Mesodermal cell (in vitro differentiated cells): ENCODE measurements around the gene MAGI1.

Source experiments
- H3K27ac ChIP-seq: 2 replicates; pipeline ENCODE4 v1.7.0; 2013; ENCODE audit warnings: mild to moderate bottlenecking, low read depth, low read length, moderate library complexity; ENCODE audit not compliant: severe bottlenecking
- H3K36me3 ChIP-seq: 2 replicates; pipeline ENCODE4 v1.7.1; 2013; ENCODE audit warnings: mild to moderate bottlenecking, low read length, moderate library complexity; ENCODE audit not compliant: control insufficient read depth, insufficient read depth
- H3K4me1 ChIP-seq: one replicate; pipeline ENCODE4 v1.7.1; 2013; ENCODE audit warnings: mild to moderate bottlenecking, low read length; ENCODE audit not compliant: insufficient read depth, control insufficient read depth, poor library complexity, severe bottlenecking
- H3K4me3 ChIP-seq: 2 replicates; pipeline ENCODE4 v1.7.0; 2013; ENCODE audit warnings: low read length, control low read depth, mild to moderate bottlenecking; ENCODE audit not compliant: insufficient read depth, poor library complexity, severe bottlenecking; ENCODE audit errors: extremely low read depth
- H3K9me3 ChIP-seq: 2 replicates; pipeline ENCODE4 v1.7.1; 2013; ENCODE audit warnings: mild to moderate bottlenecking, low read length, moderate library complexity; ENCODE audit not compliant: control insufficient read depth
- WGBS, 2 experiments: methylation state at CpG; one replicate each; pipeline ENCODE4 v1.1.5; 2013; ENCODE audit warnings: missing lambda C conversion rate in 2 of 2; ENCODE audit not compliant: insufficient coverage in 2 of 2; 5-methylcytosine and 5-hydroxymethylcytosine counted together

MAGI1 gene

DNA sequence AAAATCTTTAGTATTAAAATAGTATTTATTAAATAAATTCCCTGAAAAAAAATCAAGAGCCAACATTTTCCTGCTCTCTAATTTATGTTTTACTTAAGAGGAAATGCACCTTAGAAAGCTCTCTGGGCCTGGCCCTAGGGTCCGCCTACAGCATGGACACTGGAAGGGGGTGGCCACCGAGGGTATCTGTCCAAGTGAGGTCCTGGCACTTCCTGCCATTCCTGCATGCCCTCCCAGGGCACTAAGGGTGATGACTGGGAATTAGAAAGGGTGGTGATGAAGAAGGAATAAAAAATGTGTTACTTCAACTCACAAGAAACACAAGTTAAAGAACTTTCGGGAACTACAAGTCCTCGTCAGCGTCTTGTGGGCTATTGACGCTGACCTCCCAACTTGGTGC lies 92.8 kb downstream of the MAGI1 start:
- H3K4me3 ChIP-seq = no peak overlapping the region
- H3K9me3 ChIP-seq = no peaks in the 10 kb centered on the region
- H3K27ac ChIP-seq = no peak overlapping the region
- H3K36me3 ChIP-seq = no peaks in the 10 kb centered on the region
- WGBS, 2 experiments = 84 to 90% methylated on average over 5 to 6 of the region's 6 CpGs
- H3K4me1 ChIP-seq = peaks cover 28% of the 10 kb centered on the region

DNA sequence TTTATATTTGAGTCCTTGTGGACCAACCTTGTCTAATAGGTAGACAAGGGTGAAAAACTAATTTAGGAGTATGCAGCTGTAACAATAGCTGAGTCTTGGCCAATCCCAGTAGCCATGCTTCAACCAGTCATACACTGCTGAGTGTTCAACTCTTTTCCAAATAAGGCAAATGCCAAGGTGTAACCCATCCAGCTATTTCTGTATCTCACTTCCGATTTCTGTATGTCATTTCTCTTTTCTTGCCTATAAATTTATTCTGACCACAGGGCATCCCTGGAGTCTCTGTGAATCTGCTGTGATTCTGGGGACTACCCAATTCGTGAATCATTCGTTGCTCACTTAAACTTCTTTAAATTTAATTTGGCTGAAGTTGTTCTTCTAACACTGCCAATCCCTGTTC lies 93.2 kb downstream of the MAGI1 start:
- WGBS, 2 experiments = 88 to 100% methylated on average over 1 of the region's 3 CpGs
- Histone ChIP-seq H3K9me3 (no peaks in the 10 kb centered on the region), H3K4me1 (peaks cover 27% of the 10 kb centered on the region), H3K27ac (no peak overlapping the region), H3K36me3 (no peaks in the 10 kb centered on the region), H3K4me3 (no peak overlapping the region)

DNA sequence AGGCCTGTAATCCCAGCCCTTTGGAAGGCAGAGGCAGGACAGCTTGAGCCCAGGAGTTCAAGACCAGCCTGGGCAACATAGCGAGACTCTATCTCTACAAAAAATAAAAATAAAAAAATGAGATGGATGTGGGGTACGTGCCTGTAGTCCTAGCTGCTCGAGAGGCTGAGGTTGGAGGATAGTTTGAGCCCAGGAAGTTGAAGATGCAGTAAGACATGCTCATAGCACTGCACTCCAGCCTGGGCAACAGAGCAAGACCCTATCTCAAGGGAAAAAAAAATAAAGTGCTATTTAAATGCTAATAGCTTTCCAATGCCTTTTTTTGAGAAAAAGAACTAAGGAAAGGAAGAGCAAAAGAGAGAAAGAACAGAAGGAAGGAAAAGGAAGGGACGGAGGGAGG lies 94.5 kb downstream of the MAGI1 start:
- no peak overlapping the region for H3K4me3 ChIP-seq
- WGBS, 2 experiments = 100% methylated on average over 2 to 3 of the region's 4 CpGs
- no peaks in the 10 kb centered on the region for H3K36me3 ChIP-seq

DNA sequence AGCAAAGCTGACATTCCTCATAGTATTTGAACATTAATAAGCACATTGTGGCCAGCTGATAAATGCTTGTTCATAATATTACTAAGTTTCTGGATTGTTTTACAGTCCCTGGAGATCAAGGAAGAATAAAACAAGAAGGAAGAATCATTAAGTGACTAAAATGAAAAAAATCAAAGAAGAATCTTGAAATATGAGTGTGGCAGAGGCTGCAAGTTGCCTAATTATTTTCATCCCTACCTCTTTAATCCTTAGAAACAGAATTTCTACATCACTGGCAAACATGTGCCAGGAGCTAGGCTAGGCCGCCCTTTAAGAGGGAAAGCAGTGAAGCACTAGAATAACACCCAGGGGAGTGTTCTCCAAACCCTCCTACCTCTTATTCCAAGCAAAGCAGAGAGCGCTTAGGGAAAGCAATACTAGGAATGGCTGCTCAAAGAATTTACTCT lies 98.9 kb downstream of the MAGI1 start:
- Histone ChIP-seq H3K36me3 (peaks cover 2% of the 10 kb centered on the region), H3K4me1 (peaks cover 11% of the 10 kb centered on the region), H3K27ac (no peak overlapping the region), H3K4me3 (no peak overlapping the region), H3K9me3 (no peaks in the 10 kb centered on the region)
- WGBS, 2 experiments = 100% methylated on average over 2 of the region's 2 CpGs; no CpG with 5 or more reads in 1 of the 2 experiments

More for the DNA sequence above, 94.5 kb downstream of the MAGI1 start:
- H3K4me1 ChIP-seq = peaks cover 14% of the 10 kb centered on the region
- no peaks in the 10 kb centered on the region for H3K9me3 ChIP-seq
- no peak overlapping the region for H3K27ac ChIP-seq

DNA sequence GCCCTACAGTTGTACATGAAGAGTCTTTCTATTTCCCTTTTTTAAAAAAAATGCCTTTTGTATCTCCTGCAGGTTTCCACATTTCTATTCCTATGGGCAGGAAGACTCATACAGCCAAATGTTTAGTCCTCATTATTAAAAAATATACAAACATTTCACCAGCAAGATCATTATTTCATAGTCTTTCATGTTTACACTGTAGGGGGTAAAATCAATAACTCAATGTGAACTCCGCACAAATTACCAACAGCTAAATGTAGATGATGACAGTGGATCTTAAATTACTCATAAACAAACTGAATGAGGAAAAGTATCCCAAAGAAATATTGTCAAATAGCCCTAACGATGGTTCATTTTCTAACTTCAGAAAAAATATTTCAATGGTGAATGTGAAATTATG lies 99.5 kb downstream of the MAGI1 start:
- H3K36me3 ChIP-seq = peaks cover 5% of the 10 kb centered on the region
- no CpG with 5 or more reads among the region's 2 CpGs for WGBS, 2 experiments
- H3K4me1 ChIP-seq = peaks cover 11% of the 10 kb centered on the region
- no peak overlapping the region for H3K4me3 ChIP-seq
- H3K9me3 ChIP-seq = no peaks in the 10 kb centered on the region
- H3K27ac ChIP-seq = no peak overlapping the region

DNA sequence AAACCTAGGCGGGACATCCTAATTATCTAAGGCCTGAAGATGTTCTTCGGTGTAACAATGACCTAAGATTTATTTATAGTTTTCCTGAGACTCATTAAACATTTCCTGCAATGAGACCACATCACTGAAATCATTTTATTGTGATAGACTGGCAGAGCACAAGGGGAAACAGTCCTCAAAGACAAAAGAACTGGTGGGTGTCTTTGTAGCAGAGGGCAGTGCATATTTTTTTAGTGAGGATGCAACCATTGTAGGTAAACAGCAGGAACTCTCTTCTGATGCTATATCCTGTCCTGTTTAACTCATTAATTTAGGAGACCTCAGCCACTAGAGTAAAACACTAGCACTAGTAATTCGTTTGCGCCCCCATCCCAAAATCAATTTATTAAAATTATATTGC lies 100.0 kb downstream of the MAGI1 start:
- H3K4me3 ChIP-seq = no peak overlapping the region
- 100% methylated on average over 1 of the region's 4 CpGs; no CpG with 5 or more reads in 1 of the 2 experiments for WGBS, 2 experiments
- peaks cover 11% of the 10 kb centered on the region for H3K4me1 ChIP-seq
- no peak overlapping the region for H3K27ac ChIP-seq
- no peaks in the 10 kb centered on the region for H3K9me3 ChIP-seq
- H3K36me3 ChIP-seq = peaks cover 5% of the 10 kb centered on the region

DNA sequence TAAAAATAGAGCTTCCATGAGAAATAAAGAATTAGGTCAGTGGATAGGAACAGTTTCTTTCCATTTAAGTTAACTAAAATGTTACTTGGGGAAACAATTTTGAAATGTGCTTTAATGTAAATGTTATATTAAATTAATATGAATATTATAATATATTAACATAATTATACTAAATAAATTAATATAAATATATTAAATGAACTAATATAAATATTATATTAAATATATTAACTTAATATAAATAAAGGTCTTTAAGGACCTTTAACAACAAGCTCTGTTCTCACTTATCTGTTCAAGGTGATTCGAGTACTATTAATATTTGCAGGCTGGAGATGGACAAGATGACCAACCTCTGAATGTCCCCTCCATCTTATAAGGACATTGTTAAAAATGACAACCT lies 100.6 kb downstream of the MAGI1 start:
- Histone ChIP-seq H3K36me3 (peaks cover 5% of the 10 kb centered on the region), H3K27ac (no peak overlapping the region), H3K4me3 (no peak overlapping the region), H3K9me3 (no peaks in the 10 kb centered on the region), H3K4me1 (peaks cover 11% of the 10 kb centered on the region)
- no CpG with 5 or more reads among the region's 1 CpG for WGBS, 2 experiments

DNA sequence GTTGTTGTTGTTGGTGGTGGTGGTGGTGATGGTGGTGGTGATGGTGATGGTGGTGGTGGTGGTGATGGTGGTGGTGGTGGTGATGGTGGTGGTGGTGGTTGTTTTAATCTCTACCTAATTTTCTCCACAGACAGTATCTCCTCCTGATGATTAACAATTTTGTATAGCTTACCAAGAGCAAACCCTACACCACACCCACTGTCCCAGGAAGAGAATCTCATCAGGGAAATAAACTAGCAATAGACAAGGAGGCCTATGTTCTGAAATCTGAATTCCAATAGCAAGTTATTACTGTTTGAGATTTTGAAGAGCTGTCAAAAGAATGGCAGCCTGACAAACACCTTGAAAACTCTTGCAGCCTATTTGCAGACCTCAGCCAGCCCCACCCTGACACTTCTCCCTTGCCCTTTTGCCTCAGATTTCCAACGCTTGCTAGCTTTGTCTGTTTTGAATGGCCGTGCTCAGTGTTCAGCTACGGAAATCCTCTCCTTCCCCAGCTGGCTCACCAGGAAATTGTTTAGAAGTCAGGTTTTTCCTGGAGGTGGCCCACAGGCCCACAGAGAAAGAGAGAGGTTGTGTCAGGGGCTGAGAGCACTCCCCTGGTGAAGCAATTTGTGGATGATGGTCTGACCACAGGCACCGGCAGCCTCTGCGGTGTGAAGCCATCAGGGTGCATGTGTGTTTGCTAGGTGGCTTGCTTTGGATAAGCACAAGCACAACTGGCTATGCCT lies 101.6 kb downstream of the MAGI1 start:
- WGBS, 2 experiments = 20 to 45% methylated on average over 2 to 5 of the region's 5 CpGs
- H3K4me3 ChIP-seq = no peak overlapping the region
- H3K9me3 ChIP-seq = no peaks in the 10 kb centered on the region
- H3K4me1 ChIP-seq = peaks cover 11% of the 10 kb centered on the region
- H3K36me3 ChIP-seq = peaks cover 5% of the 10 kb centered on the region
- no peak overlapping the region for H3K27ac ChIP-seq

DNA sequence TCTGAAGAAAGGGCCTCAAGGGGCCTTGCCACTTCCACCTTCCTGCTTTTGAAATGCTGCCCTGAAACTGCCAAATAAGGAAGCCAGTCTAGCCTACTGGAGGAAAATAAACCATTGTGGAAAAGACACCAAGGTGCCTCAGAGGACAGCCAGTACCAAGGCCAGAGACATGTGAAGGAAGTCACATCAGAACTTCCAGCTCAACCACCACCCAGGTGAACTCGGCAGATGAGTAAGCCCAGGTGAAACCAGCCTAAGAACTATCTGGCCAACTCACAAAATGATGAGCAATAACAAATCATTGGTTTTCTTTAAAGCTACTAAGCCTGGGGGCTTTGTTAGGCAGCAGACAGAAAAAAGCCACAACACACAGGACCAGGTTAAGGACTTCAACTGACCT lies 103.0 kb downstream of the MAGI1 start:
- H3K4me1 ChIP-seq = peaks cover 11% of the 10 kb centered on the region
- whole genome bisulfite sequencing, 2 experiments = no CpG with 5 or more reads among the region's 1 CpG

DNA sequence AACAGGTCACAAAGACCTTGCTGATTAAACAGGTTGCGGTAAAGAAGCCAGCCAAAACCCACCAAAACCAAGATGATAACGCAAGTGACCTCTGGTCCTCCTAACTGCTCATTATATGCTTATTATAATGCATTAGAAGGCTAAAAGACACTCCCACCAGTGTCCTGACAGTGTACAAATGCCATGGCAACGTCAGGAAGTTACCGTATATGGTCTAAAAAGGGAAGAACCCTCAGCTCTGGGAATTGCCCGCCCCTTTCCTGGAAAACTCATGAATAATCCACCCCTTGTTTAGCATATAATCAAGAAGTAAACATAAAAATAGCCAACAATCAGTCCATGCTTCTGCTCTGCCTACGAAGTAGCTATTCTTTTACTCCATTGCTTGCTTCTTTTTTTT lies 108.1 kb downstream of the MAGI1 start:
- Histone ChIP-seq H3K27ac (no peak overlapping the region), H3K36me3 (peaks cover 5% of the 10 kb centered on the region), H3K9me3 (no peaks in the 10 kb centered on the region), H3K4me1 (no peaks in the 10 kb centered on the region), H3K4me3 (no peak overlapping the region)
- WGBS, 2 experiments = 93 to 100% methylated on average over 1 to 4 of the region's 6 CpGs

More for the DNA sequence above, 103.0 kb downstream of the MAGI1 start:
- H3K27ac ChIP-seq = no peak overlapping the region
- H3K36me3 ChIP-seq = peaks cover 5% of the 10 kb centered on the region
- no peaks in the 10 kb centered on the region for H3K9me3 ChIP-seq
- no peak overlapping the region for H3K4me3 ChIP-seq

DNA sequence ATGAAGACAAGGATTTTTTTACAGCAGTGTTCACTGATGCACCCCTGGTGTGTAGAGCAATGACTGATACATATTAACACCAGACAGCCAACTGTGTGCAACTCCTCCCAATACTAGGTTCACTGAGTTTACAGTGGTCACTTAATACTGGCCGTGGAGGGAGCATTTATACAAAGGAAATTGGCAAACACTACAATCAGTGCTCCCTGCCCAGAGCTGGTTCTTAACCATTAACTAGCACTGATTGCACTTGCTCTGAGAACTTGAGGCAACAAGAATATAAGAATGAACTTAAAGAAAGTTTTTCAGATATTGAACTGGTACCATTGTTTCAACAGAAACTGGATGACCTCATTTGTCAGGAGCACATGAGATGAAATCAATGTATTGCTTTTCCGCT lies 110.6 kb downstream of the MAGI1 start:
- H3K27ac ChIP-seq = no peak overlapping the region
- WGBS, 2 experiments = 83 to 100% methylated on average over 1 to 2 of the region's 2 CpGs
- H3K36me3 ChIP-seq = no peaks in the 10 kb centered on the region
- H3K4me3 ChIP-seq = no peak overlapping the region
- no peaks in the 10 kb centered on the region for H3K9me3 ChIP-seq
- no peaks in the 10 kb centered on the region for H3K4me1 ChIP-seq
